Left renal pelvis (tissue), 4 donors: ENCODE results near the gene PSMC3. TPM values are rescaled to one million over a fixed set of nuclear protein-coding genes. Genes with fewer than 3 reads are reported as not detected.
A peak's percentile ranks its signal among the peaks of the same experiment; 100 is the strongest.

Experiments used
- DNase-seq, 4 donors: peaks; one replicate each; pipeline ENCODE4 v3.0.0-alpha.2; 2013; ENCODE audit warnings: low read depth in 4 of 4, low spot score in 3 of 4
- polyA plus RNA-seq, 4 donors: library from polyadenylated mRNA; unstranded; fragments of 120-200 nt; gene quantifications; one replicate each; pipeline ENCODE4 v1.2.1, GENCODE V29; 2013; ENCODE audit not compliant: insufficient read length in 4 of 4

Gene PSMC3
- polyA plus RNA-seq, 4 donors = 108 to 161 (median 148) TPM

DNA sequence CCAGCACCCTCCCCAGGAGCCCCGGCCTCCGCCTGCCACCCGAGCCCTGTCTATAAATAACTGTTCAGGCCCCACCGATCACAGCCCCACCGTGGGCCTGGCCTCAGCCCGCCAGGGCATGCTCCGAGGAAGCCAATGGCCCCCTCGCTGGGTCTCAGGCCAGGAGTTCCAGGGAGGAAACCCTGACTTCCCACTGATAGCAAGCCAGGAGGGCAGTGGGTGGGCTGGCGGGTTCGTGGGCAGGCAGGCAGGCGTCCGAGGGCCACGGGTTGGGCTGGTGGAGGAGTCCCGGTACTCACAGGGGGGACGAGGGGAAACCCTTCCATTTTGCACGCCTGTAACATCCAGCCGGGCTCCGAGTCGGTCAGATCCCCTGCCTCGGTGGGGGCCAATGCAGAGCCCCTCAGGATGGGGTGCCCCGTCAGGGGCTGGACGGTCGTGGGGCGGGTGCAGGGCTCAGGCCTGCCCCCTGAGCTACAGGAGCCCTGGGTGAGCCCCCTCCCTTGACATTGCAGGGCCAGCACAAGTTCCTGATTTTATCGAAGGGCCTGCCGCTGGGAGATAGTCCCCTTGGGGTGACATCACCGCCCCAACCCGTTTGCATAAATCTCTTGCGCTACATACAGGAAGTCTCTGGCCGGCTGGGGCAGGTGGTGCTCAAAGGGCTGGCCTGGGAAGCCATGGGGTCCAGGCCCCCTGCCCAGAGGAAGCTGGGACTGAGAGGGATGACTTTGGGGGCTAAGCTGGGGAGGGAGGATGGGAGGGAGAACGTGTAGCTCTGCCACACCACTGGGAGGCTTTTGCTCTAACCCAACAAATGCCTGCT lies 48.0 kb downstream of the PSMC3 start, which contains the start of gene SPI1:
Gene SPI1 (minus strand): TSS at position 538 of the 826 bp plus-strand sequence. CDS start 194 bp downstream, at position 344.
- DNase-seq = no peak

DNA sequence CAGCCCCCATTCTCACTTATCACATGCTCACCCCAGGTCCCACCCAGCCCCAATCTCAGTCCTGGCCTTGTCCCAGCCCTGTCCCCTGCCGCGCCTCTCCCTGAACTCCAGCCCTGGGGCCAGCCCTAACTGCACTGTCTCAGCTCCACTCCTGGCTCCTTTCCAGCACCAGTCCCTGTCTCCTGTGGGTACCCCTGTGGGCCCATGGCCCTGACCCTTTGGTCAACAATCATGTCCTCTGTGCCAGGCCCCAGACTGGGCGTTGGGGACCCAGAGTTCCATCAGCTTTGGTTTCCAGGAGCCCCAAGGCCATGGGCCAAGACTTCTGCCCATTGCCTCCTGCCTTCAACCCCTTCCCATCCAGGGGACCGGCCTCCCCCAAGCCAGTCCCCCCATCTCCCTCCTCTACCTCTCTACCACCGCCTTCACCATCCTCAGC lies 48.6 kb downstream of the PSMC3 start:
- DNase-seq = no peak

DNA sequence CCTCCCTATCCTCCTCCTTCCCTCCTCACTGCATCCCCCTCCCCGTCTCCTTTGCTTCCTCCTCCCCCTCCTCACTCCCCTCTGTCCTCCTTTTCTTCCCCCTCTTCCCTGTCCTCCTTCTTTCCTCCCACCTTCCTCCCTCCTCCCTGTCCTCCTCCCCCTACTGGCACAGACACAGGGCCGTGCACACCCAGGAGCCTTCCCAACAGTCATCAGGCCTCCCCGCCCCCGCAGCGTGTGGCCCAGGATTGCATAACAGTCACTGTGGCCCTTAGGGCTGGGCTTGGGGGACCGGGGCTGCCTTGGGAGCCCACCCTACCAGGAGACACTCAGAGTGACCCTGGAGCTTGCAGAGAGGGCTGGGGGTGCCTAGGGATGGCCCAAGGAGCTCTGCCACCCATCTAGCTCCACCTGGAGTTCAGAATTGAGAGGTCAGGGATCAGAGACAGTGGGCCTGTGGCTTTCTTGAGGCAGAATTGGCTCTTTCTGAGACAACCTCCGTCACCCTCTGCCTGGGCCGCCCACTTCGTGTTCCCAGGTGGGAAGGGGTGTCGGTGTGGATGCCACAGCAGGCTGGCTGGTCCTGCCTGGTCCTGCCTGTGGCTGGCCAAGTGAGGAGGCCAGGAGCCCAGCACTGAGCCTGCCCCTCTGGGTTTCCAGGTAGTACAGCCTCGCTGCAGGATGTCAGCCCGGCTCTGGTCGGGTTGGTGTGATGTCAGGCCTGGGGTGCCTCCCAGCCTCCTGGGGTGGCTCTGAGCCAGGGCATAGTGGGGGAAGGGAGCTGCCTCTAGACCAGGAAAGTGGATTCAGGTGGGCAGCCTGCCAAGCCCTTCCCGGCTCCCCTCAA lies 49.5 kb downstream of the PSMC3 start:
- no peak for DNase-seq

DNA sequence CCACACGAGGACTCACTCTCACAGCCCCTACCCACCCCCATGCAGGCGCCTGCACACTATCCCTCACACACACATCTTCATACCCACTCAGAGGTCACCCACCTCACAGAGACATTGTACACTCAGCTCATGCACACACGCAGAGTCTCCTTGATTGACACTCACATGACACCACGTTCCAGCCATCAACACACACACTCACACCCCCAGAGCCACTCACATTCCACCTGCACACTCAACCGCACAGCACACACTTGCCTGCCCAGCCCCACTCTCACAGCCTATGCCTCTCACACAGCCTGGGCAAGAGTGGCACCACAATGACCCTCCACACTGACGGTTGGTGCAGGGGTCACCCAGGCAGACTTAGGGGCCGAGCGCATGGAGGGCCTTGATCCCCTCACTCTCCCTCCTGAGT lies 50.1 kb downstream of the PSMC3 start:
- no peak for DNase-seq

DNA sequence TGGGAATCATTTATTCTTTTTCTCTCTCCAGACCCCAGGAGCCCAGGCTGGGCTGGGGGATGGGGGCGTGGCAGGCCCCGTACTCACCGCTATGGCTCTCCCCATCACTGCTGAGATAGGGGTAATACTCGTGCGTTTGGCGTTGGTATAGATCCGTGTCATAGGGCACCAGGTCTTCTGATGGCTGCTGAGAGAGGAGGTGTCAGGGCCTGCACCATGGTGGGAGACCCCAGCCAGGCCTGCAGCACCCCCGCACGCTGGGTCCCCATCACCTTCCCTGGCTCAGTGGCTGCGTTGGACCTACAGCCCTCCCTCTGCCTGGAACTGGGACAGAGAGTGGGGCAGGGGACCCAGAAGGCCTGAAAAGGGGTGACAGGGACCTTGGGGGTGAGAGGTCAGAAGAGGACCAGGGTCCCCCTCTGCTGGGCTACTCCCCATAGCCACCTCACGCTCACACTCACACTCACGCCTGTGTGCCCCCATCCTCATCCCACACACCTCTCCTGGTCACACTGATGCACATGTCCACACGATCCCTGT lies 50.6 kb downstream of the PSMC3 start:
- DNase-seq = no peak

DNA sequence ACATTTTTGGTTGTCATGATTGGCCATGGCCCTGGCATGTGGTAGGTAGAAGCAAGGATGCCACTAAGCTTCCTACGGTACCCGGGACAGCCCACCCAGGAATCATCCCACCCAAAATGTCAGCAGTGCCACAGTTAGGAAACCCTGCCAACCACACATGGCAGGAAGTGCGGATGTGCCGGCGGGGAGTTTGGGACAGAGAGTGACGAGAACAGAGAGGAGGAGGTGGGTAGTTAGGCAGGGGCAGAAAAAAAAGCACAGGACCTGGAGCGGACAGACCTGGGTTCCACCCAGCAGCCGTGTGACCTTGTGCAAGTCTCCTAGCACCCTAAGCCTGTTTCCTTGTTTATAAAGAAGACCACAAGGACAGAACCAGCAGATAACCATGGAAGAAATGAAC lies 51.2 kb downstream of the PSMC3 start:
- DNase-seq = no peak

DNA sequence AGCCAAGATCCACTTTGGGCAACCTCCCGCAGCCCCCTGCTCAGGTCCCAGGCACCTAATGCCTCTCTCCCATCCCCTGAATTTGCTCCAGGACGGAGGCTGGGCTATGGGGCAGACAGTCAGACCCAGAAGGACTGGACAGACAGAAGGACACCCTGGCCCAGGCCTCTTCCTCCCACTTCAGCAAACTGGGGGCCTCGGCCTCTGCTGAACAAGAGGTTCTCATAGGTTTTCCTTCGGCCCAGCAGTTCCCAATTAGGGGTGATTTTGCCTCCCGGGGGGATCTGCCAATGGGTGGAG lies 51.6 kb downstream of the PSMC3 start:
- DNase-seq = no peak

DNA sequence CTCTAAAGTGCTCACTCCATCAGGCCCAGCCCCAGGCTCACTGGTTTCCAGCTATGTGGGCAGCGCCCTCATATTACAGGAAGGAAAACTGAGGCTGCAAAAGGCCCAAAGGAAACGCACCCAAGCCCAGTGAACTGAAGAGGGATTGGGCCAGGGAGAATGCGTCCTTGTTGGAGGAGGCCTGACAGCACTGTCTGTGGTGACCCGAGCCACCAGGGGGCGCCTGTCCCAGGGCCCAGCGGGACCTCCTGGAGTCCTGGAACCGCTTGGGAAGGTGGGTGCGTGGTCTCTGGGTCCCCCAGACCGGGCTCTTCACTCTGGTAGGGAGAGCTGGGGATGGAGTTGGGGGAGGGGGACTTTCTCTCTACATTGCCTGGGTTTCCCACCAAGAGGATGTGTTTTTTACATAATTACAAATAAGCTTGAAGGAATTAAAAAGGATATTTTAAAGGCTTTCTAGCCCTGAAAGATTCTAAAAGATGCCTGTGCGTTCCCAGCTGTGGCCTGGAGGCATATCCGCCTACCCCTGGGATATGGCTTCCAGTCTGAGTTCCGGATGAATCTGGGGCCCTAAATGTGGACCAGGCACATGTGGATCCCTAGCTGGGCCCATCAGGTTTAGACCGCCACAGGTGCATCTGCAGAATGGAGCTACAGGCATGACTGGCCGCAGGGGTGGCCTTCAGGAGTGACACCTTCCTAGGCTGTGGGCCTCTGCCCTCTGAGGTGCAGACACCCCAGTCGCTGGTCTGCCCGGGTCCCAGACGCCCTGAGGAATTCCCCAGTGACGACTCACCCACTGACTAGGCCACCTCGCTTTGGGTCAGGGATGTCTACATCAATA lies 52.1 kb downstream of the PSMC3 start:
- DNase-seq = peak in 1 of 4 donors; percentile 51

DNA sequence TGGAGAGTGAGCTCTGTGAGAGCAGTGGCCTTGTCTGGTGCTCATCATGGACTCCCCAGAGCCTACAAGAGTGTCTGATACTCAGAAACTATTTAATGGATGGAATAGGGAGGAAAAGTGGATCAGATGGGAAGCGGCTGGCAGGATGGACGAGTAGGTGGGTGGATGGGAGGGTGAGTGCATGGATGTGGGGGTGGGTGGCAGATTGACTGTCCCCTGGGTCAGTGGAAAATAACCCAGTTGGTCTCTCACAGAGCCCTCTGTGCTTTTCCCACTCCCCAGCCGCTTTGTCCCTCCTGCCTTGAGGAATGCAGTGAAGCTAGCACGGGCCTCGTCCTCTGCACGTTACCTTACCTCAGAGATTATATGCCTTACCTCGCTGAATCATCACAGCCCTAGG lies 53.8 kb downstream of the PSMC3 start:
- DNase-seq = no peak

DNA sequence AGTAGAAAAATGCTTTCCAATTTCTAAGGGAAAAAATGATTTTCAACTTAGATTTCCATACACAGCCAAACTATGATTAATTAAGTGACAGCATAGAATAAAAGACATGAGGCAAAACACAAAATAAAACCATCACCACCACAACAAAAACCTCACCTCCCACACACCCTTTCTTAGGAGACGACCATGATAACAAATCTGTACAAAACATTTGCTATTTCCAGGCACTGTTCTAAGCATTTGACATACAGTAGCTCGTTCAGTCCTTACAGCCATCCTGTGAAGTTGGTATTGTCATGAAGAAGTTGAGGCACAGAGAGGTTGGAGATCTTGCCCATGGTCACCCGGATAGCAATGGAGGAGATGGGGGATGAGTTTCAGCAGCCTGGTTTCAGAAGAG lies 56.6 kb downstream of the PSMC3 start:
- no peak for DNase-seq

Other genes starting within 250 kb of the PSMC3 start
- 10 to 100 TPM; 57.2 to 90.1 (median 79.6) TPM for gene ARFGAP2, start 249.6 kb downstream of the PSMC3 start, polyA plus RNA-seq
- gene PACSIN3, start 240.0 kb downstream of the PSMC3 start, polyA plus RNA-seq = 10 to 100 TPM; 22.5 to 45.2 (median 29.9) TPM
- gene DDB2, start 211.5 kb downstream of the PSMC3 start, polyA plus RNA-seq = 10 to 100 TPM; 17.1 to 29.2 (median 20.5) TPM
- 10 to 100 TPM; 42.4 to 60.6 (median 45.9) TPM for gene ACP2, start 177.6 kb downstream of the PSMC3 start, polyA plus RNA-seq
- 10 to 100 TPM; 32.5 to 47.5 (median 36.5) TPM for gene NR1H3, start 168.4 kb downstream of the PSMC3 start, polyA plus RNA-seq
- gene MADD, start 156.3 kb downstream of the PSMC3 start, polyA plus RNA-seq = 10 to 100 TPM; 36.9 to 53.8 (median 39.4) TPM
- under 1 TPM in 3 of 4 donors, not detected in 1; 0.03 to 0.14 (median 0.07) TPM for gene MYBPC3, start 73.7 kb downstream of the PSMC3 start, polyA plus RNA-seq
- gene SPI1, start 47.9 kb downstream of the PSMC3 start, polyA plus RNA-seq = 1 to 10 TPM; 3.4 to 7.8 (median 4.4) TPM
- 10 to 100 TPM; 42.6 to 72.0 (median 45.5) TPM for gene SLC39A13, start 17.8 kb downstream of the PSMC3 start, polyA plus RNA-seq
- under 1 TPM in 2 of 4 donors, not detected in 2; 0.17 to 0.26 TPM for gene RAPSN, start 22.7 kb upstream of the PSMC3 start, polyA plus RNA-seq
- 100 to 1,000 TPM in 2 of 4 donors, 10 to 100 TPM in 2; 76.5 to 122 (median 106) TPM for gene CELF1, start 126.7 kb upstream of the PSMC3 start, polyA plus RNA-seq
- gene PTPMT1, start 139.2 kb upstream of the PSMC3 start, polyA plus RNA-seq = 10 to 100 TPM; 36.7 to 57.6 (median 51.7) TPM
- 10 to 100 TPM; 21.2 to 26.5 (median 25.0) TPM for gene KBTBD4, start 152.5 kb upstream of the PSMC3 start, polyA plus RNA-seq
- 100 to 1,000 TPM in 3 of 4 donors, 10 to 100 TPM in 1; 80.5 to 151 (median 147) TPM for gene NDUFS3, start 152.6 kb upstream of the PSMC3 start, polyA plus RNA-seq
- 1 to 10 TPM in 1 of 4 donors, under 1 TPM in 3; 0.11 to 4.0 (median 0.37) TPM for gene FAM180B, start 160.2 kb upstream of the PSMC3 start, polyA plus RNA-seq
- gene C1QTNF4, start 168.0 kb upstream of the PSMC3 start, polyA plus RNA-seq = 10 to 100 TPM in 2 of 4 donors, 1 to 10 TPM in 2; 6.1 to 12.8 (median 9.5) TPM
- 100 to 1,000 TPM in 3 of 4 donors, 10 to 100 TPM in 1; 50.1 to 123 (median 110) TPM for gene MTCH2, start 216.1 kb upstream of the PSMC3 start, polyA plus RNA-seq